DOHH2 (cell line): ENCODE results near the gene APOC3.

Experiments
- CTCF ChIP-seq: fragments of 200-600 bp; sonication (generic); IDR thresholded peaks from one replicate; pipeline ENCODE4 v1.5.1; 2014; ENCODE audit warnings: antibody characterized with exemption, mild to moderate bottlenecking, low read depth, low read length; ENCODE audit not compliant: poor library complexity, severe bottlenecking
- EZH2phosphoT487 ChIP-seq: fragments of 200-600 bp; sonication (generic); IDR thresholded peaks from 2 replicates; pipeline ENCODE4 v1.6.1; 2017; ENCODE audit warnings: borderline replicate concordance, mild to moderate bottlenecking, antibody characterized with exemption, low read length, moderate library complexity, mixed read lengths

GRCh38 chr11:116794851-116795250, 34.9 kb upstream of the APOC3 start:
- TF ChIP-seq CTCF (no peak), EZH2phosphoT487 (no peak)
